Activated CD4-positive, alpha-beta T cell treated with anti-CD3 and anti-CD28 coated beads, Interleukin-2, amount 50 U/mL, for 1 hour (primary cell): ENCODE data around the gene COA7.
"Not testable (repeated sequence)": the region's sequence is repeated elsewhere in the genome, so short reads cannot be mapped to it uniquely, and the experiment has no call there.

ENCODE experiments used
- DNase-seq: peaks from one replicate; pipeline ENCODE4 v3.0.0-alpha.2; 2020

The COA7 gene

DNA sequence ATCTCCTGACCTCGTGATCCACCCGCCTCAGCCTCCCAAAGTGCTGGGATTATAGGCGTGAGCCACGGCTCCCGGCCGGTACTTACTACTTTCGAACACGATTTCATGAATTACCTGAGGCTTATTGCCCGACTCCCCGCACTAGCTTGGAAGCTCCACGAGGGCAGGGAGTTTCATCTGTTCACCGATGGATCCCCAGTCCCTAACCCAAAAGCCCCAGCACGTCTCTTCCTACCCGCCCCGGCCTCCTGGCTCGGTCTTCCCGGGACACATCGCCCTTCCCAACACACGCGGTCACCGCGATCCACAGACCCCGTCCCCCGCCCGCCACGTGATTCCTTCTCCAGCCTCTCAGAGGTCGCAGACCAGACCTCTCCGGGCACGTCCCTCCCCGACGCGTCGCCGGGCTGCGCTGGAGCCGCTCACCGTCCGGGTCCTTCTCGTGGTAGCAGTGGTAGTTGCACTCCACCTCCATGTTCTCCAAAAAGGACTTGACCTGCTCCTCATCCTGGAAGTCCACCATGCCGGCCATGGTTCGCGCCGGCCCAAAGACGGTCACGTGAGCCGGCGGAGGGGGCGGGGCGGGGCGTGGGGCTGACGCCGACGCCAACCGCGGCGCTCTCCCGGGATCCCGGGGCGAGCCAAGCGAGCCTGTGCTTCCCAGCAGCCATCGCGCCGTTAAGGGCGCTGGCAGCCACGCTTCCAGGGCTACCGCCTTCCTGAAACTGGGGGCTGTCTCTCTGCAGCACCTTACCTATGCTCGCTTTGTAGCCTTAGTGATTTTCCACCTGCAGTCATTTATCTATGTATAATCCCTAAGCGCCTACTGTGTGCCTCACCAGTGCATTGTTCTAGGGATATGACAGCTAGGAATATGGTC lies at the start of gene COA7:
COA7 (minus strand) TSS at position 553 of the 880 bp plus-strand sequence; CDS start at position 532, 21 bp downstream.
- DNase-seq: peak; percentile 39

- DNase-seq: no peak
Observed at GRCh38 chr1:52747450-52747849, 49.3 kb upstream of the COA7 start.

- DNase-seq: no peak
Observed at GRCh38 chr1:52746189-52746588, 48.0 kb upstream of the COA7 start.

- DNase-seq: no peak
Observed at GRCh38 chr1:52741259-52741658, 43.1 kb upstream of the COA7 start.

GRCh38 chr1:52739699-52740467 lies 41.7 kb upstream of the COA7 start:
- DNase-seq: no peak

GRCh38 chr1:52738893-52739292 lies 40.7 kb upstream of the COA7 start:
- no peak for DNase-seq

DNA sequence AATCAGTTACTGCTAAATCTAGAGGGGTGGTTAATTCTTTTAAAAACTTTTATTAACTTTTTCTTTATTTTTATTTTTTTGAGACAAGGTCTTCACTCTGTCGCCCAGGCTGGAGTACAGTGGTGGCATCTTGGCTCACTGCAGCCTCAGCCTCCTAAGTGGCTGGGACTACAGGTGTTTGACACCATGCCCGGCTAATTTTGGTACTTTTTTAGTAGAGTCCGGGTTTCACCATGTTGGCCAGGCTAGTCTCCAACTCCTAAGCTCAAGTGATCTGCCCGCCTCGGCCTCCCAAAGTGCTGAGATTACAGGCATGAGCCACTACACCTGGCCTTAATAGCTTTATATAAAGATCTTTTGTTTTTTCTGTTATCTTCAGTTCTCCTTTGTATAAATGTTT lies 40.0 kb upstream of the COA7 start:
- no peak for DNase-seq

- DNase-seq: not testable (repeated sequence)
Observed at GRCh38 chr1:52735371-52735770, 37.2 kb upstream of the COA7 start.

DNA sequence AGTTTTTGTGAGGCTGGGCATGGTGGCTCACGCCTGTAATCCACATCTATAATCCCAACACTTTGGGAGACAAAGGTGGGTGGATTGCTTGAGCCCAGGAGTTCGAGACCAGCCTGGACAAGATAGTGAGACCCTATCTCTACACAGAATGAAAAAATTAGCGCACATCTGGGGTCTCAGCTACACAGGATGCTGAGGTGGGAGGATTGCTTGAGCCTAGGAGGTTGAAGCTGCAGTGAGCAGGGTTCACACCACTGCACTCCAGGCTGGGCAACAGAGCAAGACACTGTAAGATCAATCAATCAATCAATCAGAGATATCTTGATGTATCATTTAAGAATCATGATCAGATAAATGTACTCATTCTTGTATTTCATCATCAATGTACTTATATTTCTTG lies 35.2 kb upstream of the COA7 start:
- no peak for DNase-seq

- no peak for DNase-seq
Observed at GRCh38 chr1:52727956-52728656, 30.0 kb upstream of the COA7 start.

DNA sequence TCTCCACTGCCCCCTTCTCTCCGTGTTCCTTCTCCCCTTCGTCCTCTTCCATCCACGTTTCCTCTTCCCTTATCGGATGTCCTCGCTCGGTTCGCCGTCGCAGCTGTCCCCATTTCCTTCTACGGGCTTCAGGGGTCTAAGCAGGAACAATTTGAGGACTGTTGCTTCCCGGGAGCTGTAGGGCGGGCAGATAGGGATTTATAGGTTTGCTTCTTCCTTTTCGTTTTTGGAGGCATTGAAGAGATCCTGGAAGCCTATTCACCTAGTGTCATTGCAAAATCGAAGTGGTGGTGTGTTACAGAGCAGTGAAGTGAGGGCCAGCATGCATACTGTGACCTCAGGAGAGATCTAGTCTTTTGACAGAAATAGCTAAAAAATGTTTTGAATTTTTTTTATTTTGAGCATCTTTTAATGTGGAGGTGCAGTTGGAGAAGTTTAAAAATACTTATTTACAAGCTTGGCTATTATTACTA lies 29.0 kb upstream of the COA7 start:
- DNase-seq: no peak

DNA sequence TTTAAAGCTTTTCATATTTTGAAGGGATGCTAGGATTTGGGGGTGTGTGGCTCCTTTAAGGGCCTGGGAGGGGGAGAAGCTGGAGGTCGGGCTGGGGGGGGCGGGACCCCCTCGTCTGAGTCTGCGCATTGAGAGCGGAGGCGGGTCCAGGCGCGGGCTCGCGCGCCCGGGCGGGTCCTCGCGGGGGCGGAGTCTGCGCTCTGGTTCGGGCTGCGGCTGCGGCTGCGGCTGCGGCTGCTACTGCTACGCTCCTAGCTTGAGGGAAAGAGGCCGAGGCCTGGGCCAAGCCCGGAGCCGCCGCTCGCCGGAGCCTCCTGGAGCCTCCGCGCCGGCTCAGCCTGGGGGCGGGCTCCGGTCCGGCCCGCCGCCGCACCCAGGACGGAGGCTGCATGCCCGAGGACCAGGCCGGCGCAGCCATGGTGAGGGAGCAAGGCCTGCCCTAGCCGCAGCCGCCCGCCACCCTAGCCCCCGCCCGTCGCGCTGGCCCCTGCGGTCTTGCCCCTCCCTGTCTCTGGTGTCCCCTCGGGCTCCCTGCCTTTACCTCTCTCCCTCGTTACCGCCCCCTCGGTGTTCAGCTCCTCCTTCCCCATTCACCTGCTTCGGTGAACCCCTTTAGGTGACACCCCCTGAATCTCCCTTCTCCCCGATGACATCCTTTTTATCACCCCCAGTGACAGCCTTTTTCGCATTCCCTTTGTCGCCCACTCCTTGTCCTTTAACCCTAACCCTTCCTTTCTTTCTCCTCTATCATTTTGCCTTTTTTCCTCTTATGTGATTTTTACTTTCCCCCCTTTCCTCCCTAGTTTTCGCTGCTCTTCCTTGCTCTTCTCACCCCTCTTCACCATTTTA lies 28.3 kb upstream of the COA7 start, which contains the start of gene ZYG11B:
ZYG11B (plus strand) TSS at position 189 of the 849 bp plus-strand sequence; CDS start at position 390, 201 bp downstream.
- DNase-seq: peak; percentile 92

DNA sequence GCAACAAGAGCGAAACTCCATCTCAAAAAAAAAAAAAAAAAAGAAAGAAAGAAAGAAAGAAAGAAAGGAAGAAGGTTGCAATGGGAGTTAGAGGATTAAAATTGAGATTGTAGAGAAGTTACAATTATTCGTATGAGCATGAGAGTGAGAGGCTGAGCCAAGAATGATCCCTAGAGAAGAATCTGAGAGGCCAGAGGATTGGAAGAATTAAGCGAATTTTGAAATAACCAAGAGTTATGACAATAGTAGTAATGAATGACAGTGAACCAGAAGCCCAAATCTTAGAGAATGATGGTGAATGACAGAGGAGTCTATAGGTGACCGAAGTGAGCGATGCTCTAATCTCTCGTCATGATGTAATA lies 27.7 kb upstream of the COA7 start:
- DNase-seq: no peak

- no peak for DNase-seq
Observed at GRCh38 chr1:52723260-52723659, 25.1 kb upstream of the COA7 start.

- DNase-seq: not testable (repeated sequence)
Observed at GRCh38 chr1:52715296-52715695, 17.1 kb upstream of the COA7 start.

DNA sequence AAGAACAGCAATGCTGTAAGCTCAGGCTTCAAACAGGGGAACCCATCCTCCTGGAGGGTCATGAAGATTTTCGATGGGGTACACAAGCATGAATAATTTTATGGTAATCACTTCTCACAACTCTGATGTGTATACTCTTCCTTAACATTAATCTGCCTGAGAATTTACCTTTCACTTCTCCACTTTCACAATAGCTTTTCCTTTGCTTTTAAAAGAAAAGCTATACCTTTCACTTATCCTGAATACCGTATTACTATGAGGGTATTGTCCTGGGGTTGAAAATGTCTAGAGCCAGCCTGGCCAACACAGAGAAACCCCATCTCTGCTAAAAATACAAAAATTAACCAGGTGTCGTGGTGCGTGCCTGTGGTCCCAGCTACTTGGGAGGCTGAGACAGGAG lies 15.4 kb upstream of the COA7 start:
- no peak for DNase-seq

DNA sequence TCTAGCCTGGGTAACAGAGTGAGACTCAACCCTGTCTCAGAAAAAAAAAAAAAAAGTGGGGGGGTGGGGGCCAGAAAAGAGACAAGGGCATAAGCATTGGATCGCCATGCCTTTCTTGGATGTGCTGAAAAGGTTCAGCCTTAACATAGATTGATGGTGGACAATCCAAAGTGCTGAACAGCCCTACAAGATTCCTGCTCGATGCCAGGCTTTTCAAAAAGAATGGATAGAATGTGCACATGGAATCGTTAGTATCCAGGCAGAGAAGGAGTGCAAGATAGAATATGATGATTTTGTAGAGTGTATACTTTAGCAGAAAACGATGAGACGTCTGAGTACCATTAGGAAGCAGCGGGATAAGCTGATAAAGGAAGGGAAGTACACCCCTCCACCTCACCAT lies 10.9 kb upstream of the COA7 start:
- no peak for DNase-seq

DNA sequence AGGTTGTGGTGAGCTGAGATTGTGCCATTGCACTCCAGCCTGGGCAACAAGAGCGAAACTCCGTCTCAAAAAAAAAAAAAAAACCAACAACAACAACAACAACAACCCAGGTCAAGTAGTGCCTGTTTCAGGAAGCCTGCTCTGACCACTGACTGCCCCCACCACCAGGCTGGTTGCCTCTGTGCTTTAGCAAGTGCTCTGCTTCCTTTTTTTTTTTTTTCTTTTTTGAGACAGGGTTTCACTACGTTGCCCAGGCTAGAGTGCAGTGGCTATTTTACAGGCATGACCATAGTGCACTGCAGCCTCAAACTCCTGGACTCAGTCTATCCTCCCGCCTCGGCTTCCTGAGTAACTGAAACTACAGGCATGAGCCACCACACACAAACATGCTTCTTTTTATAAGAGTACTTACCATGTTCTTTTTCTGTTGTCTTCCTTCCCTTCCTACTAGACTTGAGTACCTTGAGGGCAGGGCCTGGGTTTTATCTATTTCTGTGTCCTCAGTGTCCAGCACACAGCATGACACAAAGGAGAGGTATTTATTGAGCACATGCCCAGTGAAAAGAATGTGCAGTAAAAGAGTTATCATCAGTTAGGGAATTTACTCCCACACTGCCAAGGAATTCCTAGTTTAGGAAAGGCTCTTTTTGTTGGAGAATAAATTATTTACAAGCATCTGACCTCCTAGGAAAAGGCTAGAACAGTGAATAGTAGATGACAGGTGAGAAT lies 9.9 kb upstream of the COA7 start:
- DNase-seq: no peak

DNA sequence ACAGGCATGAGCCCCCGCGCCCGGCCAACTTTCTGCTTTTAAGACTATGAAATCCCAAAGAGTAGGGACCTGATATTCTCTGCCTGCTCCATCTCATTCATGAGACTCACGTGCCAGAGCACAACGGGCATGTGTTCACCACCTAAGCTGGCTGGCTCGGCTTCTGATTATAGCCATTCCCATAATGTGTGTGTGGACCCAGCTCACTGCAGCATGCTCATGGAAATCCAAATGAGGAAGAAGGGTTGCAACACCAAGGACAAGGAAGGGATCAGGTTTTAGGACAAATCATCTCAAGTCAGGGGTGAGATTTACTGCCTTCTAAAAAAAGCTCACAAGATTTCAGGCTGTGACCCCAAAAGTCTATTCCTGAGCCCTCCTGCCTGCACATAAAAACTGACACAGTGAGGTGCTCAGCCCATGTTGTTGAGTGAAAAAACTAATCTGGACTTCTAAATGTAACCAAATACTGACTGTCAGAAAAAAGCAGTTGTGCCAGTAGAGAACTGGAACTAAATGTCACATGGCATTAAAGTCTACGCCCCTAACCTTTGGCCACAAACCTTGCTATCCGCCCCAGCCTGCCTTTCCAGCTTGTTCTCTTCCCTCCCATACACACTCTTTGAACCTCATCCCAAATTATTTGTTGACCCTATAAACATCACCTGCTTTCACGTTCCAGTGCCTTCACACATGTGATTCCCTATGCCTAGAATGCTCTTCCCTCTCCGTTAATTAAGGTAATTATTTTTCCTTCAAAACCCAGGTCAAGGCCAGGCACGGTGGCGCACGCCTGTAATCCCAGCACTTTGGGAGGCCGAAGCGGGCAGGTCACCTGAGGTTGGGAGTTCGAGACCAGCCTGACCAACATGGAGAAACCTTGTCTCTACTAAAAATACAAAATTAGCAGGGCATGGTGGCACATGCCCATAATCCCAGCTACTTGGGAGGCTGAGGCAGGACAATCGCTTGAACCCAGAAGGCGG lies 9.1 kb upstream of the COA7 start:
- DNase-seq: no peak

DNA sequence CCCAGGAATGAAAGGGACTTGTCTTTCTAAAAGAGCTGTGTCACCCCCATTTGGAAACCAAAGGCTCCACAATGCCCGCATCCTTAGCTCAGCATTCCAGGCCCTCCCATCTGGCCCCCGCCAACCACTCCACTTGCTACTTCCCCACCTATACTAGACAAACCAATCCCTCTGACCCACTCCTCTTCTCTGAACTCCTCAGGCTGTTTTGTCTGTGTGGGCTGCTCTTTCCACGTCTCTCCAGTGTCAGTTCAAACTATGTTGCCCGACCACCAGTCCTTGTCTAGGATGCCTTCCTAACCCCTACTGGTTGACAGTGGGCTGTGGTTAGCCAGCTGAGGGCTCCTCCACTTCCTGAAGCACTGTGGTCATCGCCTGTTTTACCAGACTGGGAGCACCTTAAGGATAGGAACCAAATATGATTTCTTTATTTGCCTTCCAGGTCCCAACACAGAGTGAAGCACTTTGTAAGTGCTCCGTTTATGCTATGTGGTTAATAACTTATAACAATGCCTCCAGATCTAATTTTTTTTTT lies 8.1 kb upstream of the COA7 start:
- DNase-seq: no peak
